ENCODE data around the gene IP6K3.

DNA sequence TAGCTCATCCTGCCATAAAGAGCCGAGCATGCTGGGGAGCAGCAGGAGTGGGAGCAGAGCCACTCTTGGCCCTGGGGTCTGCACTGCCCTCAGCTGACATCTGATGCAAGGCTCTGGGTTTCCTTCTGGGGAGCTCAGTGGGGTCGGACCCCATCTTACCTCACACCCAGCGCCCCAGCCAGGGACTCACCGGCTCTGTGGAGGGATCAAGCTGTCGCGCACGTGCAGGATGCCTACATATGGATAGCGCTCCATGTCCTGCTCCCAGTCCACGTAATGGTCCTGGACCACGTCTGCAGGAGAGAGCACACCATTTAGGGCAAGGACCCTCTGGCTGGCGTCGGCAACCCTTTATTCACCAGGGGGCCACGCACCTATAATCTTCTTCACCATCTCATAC, 30.1 kb upstream of the IP6K3 start:
- TF ChIP-seq, protein P1, sequence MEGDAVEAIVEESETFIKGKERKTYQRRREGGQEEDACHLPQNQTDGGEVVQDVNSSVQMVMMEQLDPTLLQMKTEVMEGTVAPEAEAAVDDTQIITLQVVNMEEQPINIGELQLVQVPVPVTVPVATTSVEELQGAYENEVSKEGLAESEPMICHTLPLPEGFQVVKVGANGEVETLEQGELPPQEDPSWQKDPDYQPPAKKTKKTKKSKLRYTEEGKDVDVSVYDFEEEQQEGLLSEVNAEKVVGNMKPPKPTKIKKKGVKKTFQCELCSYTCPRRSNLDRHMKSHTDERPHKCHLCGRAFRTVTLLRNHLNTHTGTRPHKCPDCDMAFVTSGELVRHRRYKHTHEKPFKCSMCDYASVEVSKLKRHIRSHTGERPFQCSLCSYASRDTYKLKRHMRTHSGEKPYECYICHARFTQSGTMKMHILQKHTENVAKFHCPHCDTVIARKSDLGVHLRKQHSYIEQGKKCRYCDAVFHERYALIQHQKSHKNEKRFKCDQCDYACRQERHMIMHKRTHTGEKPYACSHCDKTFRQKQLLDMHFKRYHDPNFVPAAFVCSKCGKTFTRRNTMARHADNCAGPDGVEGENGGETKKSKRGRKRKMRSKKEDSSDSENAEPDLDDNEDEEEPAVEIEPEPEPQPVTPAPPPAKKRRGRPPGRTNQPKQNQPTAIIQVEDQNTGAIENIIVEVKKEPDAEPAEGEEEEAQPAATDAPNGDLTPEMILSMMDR (IDR thresholded peaks at IDR 0.05) = no peak
- no peak for TF ChIP-seq POLR2AphosphoS5 (IDR thresholded peaks at IDR 0.05)
